Heart left ventricle (tissue), 13 donors: Measurements from ENCODE around the gene TBX4.

Experiments used
- CTCF ChIP-seq, 12 donors: fragments of 200-600 bp; sonication (generic) in 4 of 12; IDR thresholded peaks; one replicate each; pipeline versions ENCODE4 v1.5.0 to v1.8.0; 2018 to 2022; ENCODE audit warnings: antibody characterized with exemption in 12 of 12, mild to moderate bottlenecking in 5 of 12
- POLR2A ChIP-seq, 2 donors: fragments of 450-650 bp; IDR thresholded peaks; one replicate each; pipeline ENCODE4 v1.6.1; 2017; ENCODE audit warnings: antibody characterized with exemption in 2 of 2, mild to moderate bottlenecking in 2 of 2, moderate library complexity in 2 of 2
- donor health status: ischemic (EF 13 %, LVEDD 7.1; RV severe dilation, severe dysfunction).
- donor health status: DM: no; HTN: yes; CAD: no.
- donor health status: DM: no; HTN: no; CAD: no.
- donor health status: ischemic (EF 25% LVEDD 6.9; RV normal size, moderate dysfunction).
- donor health status: ischemic (EF 25% LVEDD 5.7; RV mildly dilated, moderate dysfunction).
- donor health status: ischemic (EF 35%, LVEDD 5.7; RV mildly dilated, moderate dysfunction).
- donor health status: nonischemic (EF 11% LVEDD 7.7; RV severe dilation, severe dysfunction).
- donor health status: DM: yes; HTN: yes; CAD: no.
- donor health status: PGD.
- donor health status: ischemic (EF 29% LVEDD 5.4; RV normal size, mild dysfunction).
- donor health status: nonischemic (EF 23%, LVEDD 6.1; RV moderate dilation, normal function).

GRCh38 chr17:61498042-61498994, 46.1 kb downstream of the TBX4 start:
- TF ChIP-seq CTCF (IDR thresholded peaks at IDR 0.05): no peak
- no peak for TF ChIP-seq POLR2A (IDR thresholded peaks at IDR 0.05)
